Activated CD8-positive, alpha-beta memory T cell treated with anti-CD3 and anti-CD28 coated beads, Interleukin-2, amount 50 U/mL, for 24 hours (primary cell): ENCODE measurements around the gene PES1.
"Not testable (repeated sequence)": the region's sequence is repeated elsewhere in the genome, so short reads cannot be mapped to it uniquely, and the experiment has no call there.

ENCODE experiments used
- DNase-seq: peaks from one replicate; pipeline ENCODE4 v3.0.0-alpha.2; 2020; ENCODE audit errors: extremely low read depth

Gene PES1

GRCh38 chr22:30555282-30556210 lies 36.2 kb downstream of the PES1 start:
- no peak for DNase-seq

DNA sequence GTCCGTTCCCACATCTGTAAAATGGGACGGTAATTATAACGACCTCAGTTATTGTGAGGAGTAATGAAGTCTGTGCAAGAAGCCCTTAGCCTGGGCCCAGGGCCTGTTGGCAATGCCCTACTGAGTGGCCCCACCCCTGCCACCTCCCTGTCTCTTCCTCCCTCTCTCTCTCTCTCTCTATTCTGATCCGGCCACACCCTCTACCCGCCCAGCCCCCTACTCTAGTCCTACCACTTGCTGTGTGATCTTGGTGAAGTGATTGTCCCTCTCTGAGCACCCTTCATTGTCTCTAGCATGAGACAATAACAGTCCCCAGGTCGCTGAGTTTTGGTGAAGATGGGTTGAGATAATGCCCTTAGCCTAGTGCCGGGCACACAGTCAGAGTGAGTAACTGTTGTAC lies 37.7 kb downstream of the PES1 start:
- no peak for DNase-seq

GRCh38 chr22:30552719-30553118 lies 39.0 kb downstream of the PES1 start:
- DNase-seq = no peak

GRCh38 chr22:30551813-30552212 lies 39.9 kb downstream of the PES1 start:
- DNase-seq = not testable (repeated sequence)

DNA sequence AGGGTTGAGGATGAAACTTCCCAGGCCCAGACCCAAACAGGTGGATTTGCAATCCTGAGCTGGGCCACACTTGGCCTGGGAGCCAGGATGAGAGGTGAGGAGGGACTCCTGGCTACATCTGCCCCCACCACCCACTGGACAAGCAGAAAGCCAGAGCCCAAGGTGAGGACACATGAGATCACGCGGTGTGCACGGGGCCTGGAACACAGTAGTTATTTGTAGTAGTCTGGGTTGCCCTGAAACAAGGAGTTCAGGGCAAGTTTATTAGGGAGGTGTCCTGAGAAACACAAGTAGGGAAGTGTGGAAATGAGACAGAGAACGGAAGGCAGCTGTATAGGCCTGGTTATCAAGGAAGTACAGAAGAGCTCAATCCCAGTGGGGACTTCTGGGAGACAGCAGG lies 44.5 kb downstream of the PES1 start:
- DNase-seq = no peak

GRCh38 chr22:30546616-30547015 lies 45.1 kb downstream of the PES1 start, which contains the start of gene SEC14L6:
SEC14L6 (minus strand) TSS chr22:30546741; CDS start chr22:30546682, 59 bp downstream.
- no peak for DNase-seq

GRCh38 chr22:30542811-30543188 lies 48.9 kb downstream of the PES1 start:
- no peak for DNase-seq

GRCh38 chr22:30541961-30542810 lies 49.5 kb downstream of the PES1 start:
- no peak for DNase-seq

DNA sequence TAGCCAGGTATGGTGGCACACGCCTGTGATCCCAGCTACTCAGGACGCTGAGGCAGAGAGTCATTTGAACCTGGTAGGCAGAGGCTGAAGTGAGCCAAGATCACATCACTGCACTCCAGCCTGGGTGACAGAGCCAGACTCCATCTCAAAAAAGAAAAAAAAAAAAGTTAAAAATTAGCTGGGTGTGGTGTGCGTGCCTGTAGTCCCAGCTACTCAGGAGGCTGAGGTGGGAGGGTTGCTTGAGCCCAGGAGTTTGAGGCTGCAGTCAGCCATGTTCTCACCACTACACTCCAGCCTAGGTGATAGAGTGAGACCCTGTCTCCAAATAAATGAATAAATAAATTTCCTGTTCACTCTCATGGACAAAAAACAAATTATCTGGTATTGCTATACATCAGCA lies 50.2 kb downstream of the PES1 start:
- not testable (repeated sequence) for DNase-seq

DNA sequence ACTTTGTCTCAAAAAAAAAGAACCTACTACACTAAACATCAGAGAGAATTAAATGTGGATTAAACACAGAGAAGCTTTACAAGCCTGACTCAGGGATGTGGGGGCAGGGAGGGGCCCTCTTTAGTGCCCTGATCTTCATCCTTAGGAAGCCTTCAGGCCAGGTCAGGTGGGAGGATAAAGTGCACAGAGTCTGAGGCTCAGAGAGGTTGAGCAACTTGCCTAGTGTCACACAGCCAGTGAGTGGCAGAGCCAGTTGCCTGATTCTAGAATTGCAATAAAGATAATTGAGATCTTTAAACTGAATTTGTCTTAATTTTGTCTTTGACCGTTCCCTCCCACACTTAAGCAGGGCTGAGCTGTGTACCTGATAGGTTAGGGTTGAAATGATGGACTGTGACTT lies 52.3 kb downstream of the PES1 start:
- DNase-seq = no peak

- no peak for DNase-seq
Observed at GRCh38 chr22:30538280-30538679, 53.4 kb downstream of the PES1 start.

- no peak for DNase-seq
Observed at GRCh38 chr22:30537083-30537731, 54.5 kb downstream of the PES1 start.

GRCh38 chr22:30535182-30535581 lies 56.5 kb downstream of the PES1 start:
- DNase-seq = no peak

- no peak for DNase-seq
Observed at GRCh38 chr22:30531651-30532608, 59.8 kb downstream of the PES1 start.

DNA sequence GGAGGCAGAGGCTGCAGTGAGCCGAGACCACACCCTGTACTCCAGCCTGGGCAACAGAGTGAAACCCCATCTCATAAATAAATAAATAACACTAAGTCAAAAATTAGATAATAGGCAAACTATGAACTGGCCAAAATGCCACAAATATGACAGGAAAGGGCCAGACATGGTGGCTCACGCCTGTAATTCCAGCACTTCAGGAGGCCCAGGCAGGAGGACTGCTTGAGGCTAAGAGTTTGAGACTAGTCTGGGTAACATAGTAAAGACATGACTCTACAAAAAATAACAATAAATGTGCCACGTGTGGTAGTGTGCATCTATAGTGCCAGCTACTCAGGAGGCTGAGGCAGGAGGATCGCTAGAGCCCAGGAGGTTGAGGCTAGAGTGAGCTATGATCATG lies 65.1 kb downstream of the PES1 start:
- no peak for DNase-seq
